Esophagus muscularis mucosa (tissue), 4 donors: Measurements from ENCODE around the gene EDA. TPM values are rescaled to one million over a fixed set of nuclear protein-coding genes. Genes with fewer than 3 reads are reported as not detected.

Experiments used
- DNase-seq: peaks from one replicate; pipeline ENCODE4 v3.0.0-alpha.2; 2017; ENCODE audit errors: extremely low spot score
- H3K27ac ChIP-seq, 4 donors: fragments of 200-600 bp; sonication (generic); replicated peaks in 1 of 4; 1 replicate in 3 of 4; 2 replicates in 1 of 4; pipeline ENCODE4 v1.5.1; 2016 to 2019; ENCODE audit warnings: mild to moderate bottlenecking in 1 of 4
- H3K27me3 ChIP-seq, 4 donors: fragments of 200-600 bp; sonication (generic); one replicate each; pipeline versions ENCODE4 v1.5.1 to v1.6.0; 2016 to 2019
- H3K36me3 ChIP-seq, 4 donors: fragments of 200-600 bp; sonication (generic); one replicate each; pipeline ENCODE4 v1.5.1; 2016 to 2019
- H3K4me1 ChIP-seq, 4 donors: fragments of 200-600 bp; sonication (generic); one replicate each; pipeline ENCODE4 v1.5.1; 2016 to 2019
- H3K4me3 ChIP-seq, 4 donors: fragments of 200-600 bp; sonication (generic); 1 replicate in 2 of 4; 2 replicates in 2 of 4; pipeline ENCODE4 v1.5.1; 2016 to 2019; ENCODE audit warnings: mild to moderate bottlenecking in 4 of 4, moderate library complexity in 1 of 4
- H3K9me3 ChIP-seq, 4 donors: fragments of 200-600 bp; sonication (generic); 1 replicate in 3 of 4; 2 replicates in 1 of 4; pipeline ENCODE4 v1.5.1; 2016 to 2019
- CTCF ChIP-seq, 3 experiments: fragments of 200-600 bp in 2 of 3; fragments of 450-650 bp in 1 of 3; sonication (generic) in 2 of 3; IDR thresholded peaks; one replicate each; pipeline ENCODE4 v1.5.1; 2017 to 2019; ENCODE audit warnings: antibody characterized with exemption in 3 of 3, mild to moderate bottlenecking in 2 of 3, moderate library complexity in 1 of 3
- EP300 ChIP-seq: sonication (generic); formaldehyde crosslinking; IDR thresholded peaks from one replicate; pipeline ENCODE4 v1.6.1; 2017; ENCODE audit warnings: antibody characterized with exemption
- POLR2A ChIP-seq: fragments of 450-650 bp; IDR thresholded peaks from one replicate; pipeline ENCODE4 v1.6.1; 2017; ENCODE audit warnings: antibody characterized with exemption, moderate library complexity, mild to moderate bottlenecking, low read depth
- POLR2AphosphoS5 ChIP-seq, 2 donors: sonication (generic); formaldehyde crosslinking; IDR thresholded peaks; one replicate each; pipeline ENCODE4 v1.6.1; 2017; ENCODE audit warnings: antibody characterized with exemption in 2 of 2
- WGBS: methylation state at CpG from one replicate; pipeline ENCODE4 v1.1.5; 2018; 5-methylcytosine and 5-hydroxymethylcytosine counted together
- intact Hi-C: fragments of 100-400 bp; cut with DNase I; formaldehyde crosslinking; loops from one replicate; pipeline ENCODE4 v1.15.1; 2023
- small RNA-seq, 3 donors: library from RNA; depleted of rRNA; stranded (forward); fragments of <200 nt; gene quantifications; one replicate each; pipeline ENCODE3, GENCODE V24; 2016
- total RNA-seq, 4 donors: library from RNA; depleted of rRNA; stranded (reverse); fragments of >200 nt; gene quantifications; one replicate each; pipeline versions ENCODE4 v1.1.0 to v1.2.1, GENCODE V29; 2016

The EDA gene
- total RNA-seq, 4 donors from 2014 or later: 4.3 to 10.9 (median 6.3) TPM

GRCh38 chrX:70084592-70085240 is 468.8 kb downstream of the EDA start:
- Histone ChIP-seq H3K4me1 (peaks cover 0 to 8% (median 5%) of the 10 kb centered on the region in 4 donors), H3K9me3 (no peaks in the 10 kb centered on the region), H3K27ac (no peak overlapping the region), H3K36me3 (no peaks in the 10 kb centered on the region), H3K27me3 (no peaks in the 10 kb centered on the region), H3K4me3 (no peak overlapping the region)
- intact Hi-C loops: no loop called here
- WGBS: 70% methylated on average over 5 of the region's 5 CpGs
- TF ChIP-seq CTCF (IDR thresholded peaks at IDR 0.05): no peak
- no peak for TF ChIP-seq EP300
- TF ChIP-seq POLR2AphosphoS5 (IDR thresholded peaks at IDR 0.05): no peak
- TF ChIP-seq POLR2A: no peak
- DNase-seq: no peak

- no peaks in the 10 kb centered on the region for H3K9me3 ChIP-seq
- H3K27me3 ChIP-seq: no peaks in the 10 kb centered on the region
- peaks cover 0 to 8% (median 5%) of the 10 kb centered on the region in 4 donors for H3K4me1 ChIP-seq
- DNase-seq: no peak
- H3K4me3 ChIP-seq: no peak overlapping the region
- 53% methylated on average over 11 of the region's 11 CpGs for WGBS
- peak overlapping the region in 2 of 4 donors; percentile 4 to 5 for H3K27ac ChIP-seq
- no peaks in the 10 kb centered on the region for H3K36me3 ChIP-seq
- TF ChIP-seq POLR2AphosphoS5 (IDR thresholded peaks at IDR 0.05): no peak
- TF ChIP-seq CTCF (IDR thresholded peaks at IDR 0.05): no peak
- no peak for TF ChIP-seq POLR2A
- no peak for TF ChIP-seq EP300
- intact Hi-C loops: no loop called here
These were observed 472.1 kb downstream of the EDA start for GRCh38 chrX:70087857-70088630.

- Histone ChIP-seq H3K4me3 (no peak overlapping the region), H3K27me3 (no peaks in the 10 kb centered on the region), H3K4me1 (peaks cover 0 to 8% (median 5%) of the 10 kb centered on the region in 4 donors), H3K9me3 (no peaks in the 10 kb centered on the region), H3K27ac (no peak overlapping the region), H3K36me3 (no peaks in the 10 kb centered on the region)
- TF ChIP-seq POLR2A (no peak), CTCF (IDR thresholded peaks at IDR 0.05) (no peak), EP300 (no peak), POLR2AphosphoS5 (IDR thresholded peaks at IDR 0.05) (no peak)
- intact Hi-C loops: no loop called here
- no peak for DNase-seq
These were observed 472.8 kb downstream of the EDA start for GRCh38 chrX:70088751-70089150.

Small RNA genes within 50 kb of the gene (small RNA-seq; reads per million reads assigned to genes)
- gene MIR676 (0.51 to 1.3 (median 0.56) reads per million in 3 donors), gene RF00012 (0 reads per million in 3 donors)

Other genes starting within 250 kb of the EDA start
- under 1 TPM in 3 of 4 donors, not detected in 1; 0.17 to 0.84 (median 0.63) TPM for gene NALF2, start 111.8 kb upstream of the EDA start, total RNA-seq